BLaER1 treated with 17β-estradiol and CSF1 and Interleukin-3, amounts not matched to agents 10 nM and 100 nM (cell line): ENCODE results near the gene SAC3D1.

ENCODE experiments used
- H3K27ac ChIP-seq, 11 experiments: shearing (Covaris generic); formaldehyde crosslinking; 2 replicates each; pipeline ENCODE4 v1.8.1; 2022
- H3K27me3 ChIP-seq, 11 experiments: shearing (Covaris generic); formaldehyde crosslinking; 2 replicates each; pipeline ENCODE4 v1.8.1; 2022
- H3K36me3 ChIP-seq, 11 experiments: shearing (Covaris generic); formaldehyde crosslinking; 2 replicates each; pipeline ENCODE4 v1.8.1; 2022
- H3K4me1 ChIP-seq, 10 experiments: shearing (Covaris generic); formaldehyde crosslinking; 2 replicates each; pipeline ENCODE4 v1.8.1; 2022
- H3K4me2 ChIP-seq, 11 experiments: shearing (Covaris generic); formaldehyde crosslinking; 2 replicates each; pipeline ENCODE4 v1.8.1; 2022
- H3K4me3 ChIP-seq, 10 experiments: shearing (Covaris generic); formaldehyde crosslinking; 2 replicates each; pipeline ENCODE4 v1.8.1; 2022
- H3K9ac ChIP-seq, 11 experiments: shearing (Covaris generic); formaldehyde crosslinking; 2 replicates each; pipeline ENCODE4 v1.8.1; 2022
- H3K9me3 ChIP-seq, 11 experiments: shearing (Covaris generic); formaldehyde crosslinking; replicated peaks in 1 of 11; 2 replicates each; pipeline ENCODE4 v1.8.1; 2022
- H4K20me1 ChIP-seq, 11 experiments: shearing (Covaris generic); formaldehyde crosslinking; 2 replicates each; pipeline ENCODE4 v1.8.1; 2022
- Cebpa-rat ChIP-seq, 11 experiments: shearing (Covaris generic); IDR thresholded peaks; 2 replicates each; pipeline ENCODE4 v1.8.1; 2022

Gene SAC3D1

DNA sequence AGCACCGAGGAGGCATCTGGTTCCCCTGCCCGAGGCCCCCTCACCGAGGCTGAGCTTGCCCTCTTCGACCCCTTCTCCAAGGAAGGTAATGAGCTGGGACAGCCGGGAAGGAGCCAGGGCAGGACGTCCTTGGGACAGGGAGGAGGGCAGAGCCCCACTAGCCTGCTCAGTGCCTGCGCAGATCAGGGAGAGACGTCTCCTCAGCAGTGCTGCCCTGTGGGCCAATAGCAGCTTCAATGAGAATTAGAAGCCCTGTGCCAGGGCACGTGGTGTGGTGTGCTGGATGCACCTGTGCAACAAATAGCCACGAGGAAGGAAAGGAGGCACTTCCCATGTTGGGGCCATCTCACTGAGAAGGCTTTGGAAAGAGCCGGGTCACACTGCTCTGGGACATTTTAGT is 5.4 kb upstream of the SAC3D1 start:
- no peaks in the 10 kb centered on the region for H3K27me3 ChIP-seq
- TF ChIP-seq Cebpa-rat (IDR thresholded peaks at IDR 0.05), result no peak
- no peaks in the 10 kb centered on the region; a peak in 1 of 22 replicates for H4K20me1 ChIP-seq
- peaks cover 20 to 73% (median 50%) of the 10 kb centered on the region in 11 experiments; a peak in 21 of 22 replicates for H3K36me3 ChIP-seq
- H3K27ac ChIP-seq, result no peak overlapping the region
- peaks cover 26 to 45% (median 38%) of the 10 kb centered on the region in 10 experiments for H3K4me1 ChIP-seq
- no peak overlapping the region for H3K4me3 ChIP-seq
- no peak overlapping the region for H3K4me2 ChIP-seq
- no peaks in the 10 kb centered on the region for H3K9me3 ChIP-seq
- no peak overlapping the region for H3K9ac ChIP-seq

DNA sequence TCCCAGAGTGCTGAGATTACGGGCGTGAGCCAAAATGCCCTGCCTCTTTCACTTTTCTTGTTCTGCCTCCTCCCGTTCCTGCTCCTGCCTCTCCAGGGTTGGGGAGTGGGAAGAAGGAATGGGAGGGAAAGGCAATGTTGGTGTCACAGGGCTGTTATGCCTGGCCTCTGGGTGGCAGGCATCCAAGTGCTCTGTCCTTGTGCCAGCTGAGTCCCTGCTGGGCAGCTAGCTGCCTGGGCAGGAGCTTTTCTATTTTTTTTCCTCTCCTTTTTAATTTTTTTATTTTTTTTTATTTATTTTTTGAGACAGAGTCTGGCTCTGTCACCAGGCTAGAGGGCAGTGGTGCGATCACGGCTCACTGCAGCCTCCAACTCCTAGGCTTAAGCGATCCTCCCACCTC is 4.1 kb upstream of the SAC3D1 start:
- Histone ChIP-seq H3K4me2 (no peak overlapping the region), H3K27me3 (no peaks in the 10 kb centered on the region), H3K4me3 (no peak overlapping the region), H4K20me1 (peaks cover 0 to 8% (median 0%) of the 10 kb centered on the region in 11 experiments; a peak in 9 of 22 replicates), H3K9me3 (no peaks in the 10 kb centered on the region), H3K4me1 (peaks cover 28 to 40% (median 37%) of the 10 kb centered on the region in 10 experiments), H3K36me3 (peaks cover 20 to 63% (median 48%) of the 10 kb centered on the region in 11 experiments; a peak in 21 of 22 replicates), H3K27ac (no peak overlapping the region), H3K9ac (no peak overlapping the region)
- TF ChIP-seq Cebpa-rat (IDR thresholded peaks at IDR 0.05), result no peak

- Histone ChIP-seq H3K27me3 (peaks cover 0 to under 1% (median 0%) of the 10 kb centered on the region in 11 experiments; a peak in 2 of 22 replicates), H3K4me3 (peak overlapping the region; percentile 72 to 90 (median 80)), H4K20me1 (peaks cover 0 to 42% (median 21%) of the 10 kb centered on the region in 11 experiments; a peak in 15 of 22 replicates), H3K9ac (peak overlapping the region; percentile 75 to 86 (median 82)), H3K4me1 (peaks cover 57 to 67% (median 65%) of the 10 kb centered on the region in 10 experiments), H3K9me3 (no peaks in the 10 kb centered on the region), H3K36me3 (peaks cover 27 to 55% (median 39%) of the 10 kb centered on the region in 11 experiments; a peak in 21 of 22 replicates), H3K27ac (peak overlapping the region; percentile 60 to 87 (median 83); a peak in 21 of 22 replicates), H3K4me2 (peak overlapping the region; percentile 84 to 100 (median 98))
- TF ChIP-seq Cebpa-rat (IDR thresholded peaks at IDR 0.05), result no peak
These were observed 527 bp upstream of the SAC3D1 start for GRCh38 chr11:65040520-65040846.

DNA sequence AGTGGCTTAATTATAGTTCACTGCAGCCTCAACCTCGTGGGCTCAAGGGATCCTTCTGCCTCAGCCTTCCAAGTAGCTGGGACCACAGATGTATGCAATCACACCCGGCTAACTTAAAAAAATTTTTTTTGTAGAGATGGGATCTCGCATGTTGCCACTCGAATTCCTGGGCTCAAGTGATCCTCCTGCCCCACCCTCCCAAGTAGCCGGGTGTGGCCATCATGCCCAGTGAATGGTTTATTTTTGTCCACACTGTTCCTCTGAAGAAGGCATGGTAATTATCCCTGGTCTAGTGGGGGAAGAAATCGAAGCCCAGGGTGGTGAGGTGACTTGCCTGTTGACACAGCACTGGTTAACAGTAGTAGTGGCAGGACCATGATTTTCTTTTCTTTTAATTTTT is 1.9 kb downstream of the SAC3D1 start:
- H3K4me3 ChIP-seq, result peak overlapping the region in 3 of 10 experiments; percentile 82 to 90 (median 85); a peak in 3 of 20 replicates
- peaks cover 59 to 75% (median 69%) of the 10 kb centered on the region in 10 experiments for H3K4me1 ChIP-seq
- no peak overlapping the region for H3K27ac ChIP-seq
- peaks cover 15 to 40% (median 28%) of the 10 kb centered on the region in 11 experiments; a peak in 20 of 22 replicates for H3K36me3 ChIP-seq
- peak overlapping the region; percentile 92 to 100 (median 99); a peak in 21 of 22 replicates for H3K4me2 ChIP-seq
- H3K9ac ChIP-seq, result peak overlapping the region in 3 of 11 experiments; percentile 19 to 81 (median 26); a peak in 2 of 22 replicates
- peaks cover 12 to 24% (median 19%) of the 10 kb centered on the region in 11 experiments for H3K27me3 ChIP-seq
- no peak for TF ChIP-seq Cebpa-rat (IDR thresholded peaks at IDR 0.05)
- H4K20me1 ChIP-seq, result peaks cover 0 to 59% (median 34%) of the 10 kb centered on the region in 11 experiments; a peak in 15 of 22 replicates
- H3K9me3 ChIP-seq, result no peaks in the 10 kb centered on the region

GRCh38 chr11:65043881-65044501 is 3.0 kb downstream of the SAC3D1 start:
- no peaks in the 10 kb centered on the region for H3K9me3 ChIP-seq
- peaks cover 50 to 65% (median 60%) of the 10 kb centered on the region in 10 experiments for H3K4me1 ChIP-seq
- 0 out of 22 replicates have a peak overlapping the region, but pooled peaks of 2 of the 11 experiments have one; percentile 6 to 13 for H3K9ac ChIP-seq
- peaks cover 12 to 37% (median 28%) of the 10 kb centered on the region in 11 experiments; a peak in 19 of 22 replicates for H3K36me3 ChIP-seq
- peak overlapping the region; percentile 9 to 100 (median 97); a peak in 15 of 22 replicates for H3K4me2 ChIP-seq
- H3K4me3 ChIP-seq, result no peak overlapping the region
- H3K27ac ChIP-seq, result no peak overlapping the region
- H4K20me1 ChIP-seq, result peaks cover 0 to 59% (median 34%) of the 10 kb centered on the region in 11 experiments; a peak in 15 of 22 replicates
- no peak for TF ChIP-seq Cebpa-rat (IDR thresholded peaks at IDR 0.05)
- peaks cover 19 to 35% (median 28%) of the 10 kb centered on the region in 11 experiments for H3K27me3 ChIP-seq

DNA sequence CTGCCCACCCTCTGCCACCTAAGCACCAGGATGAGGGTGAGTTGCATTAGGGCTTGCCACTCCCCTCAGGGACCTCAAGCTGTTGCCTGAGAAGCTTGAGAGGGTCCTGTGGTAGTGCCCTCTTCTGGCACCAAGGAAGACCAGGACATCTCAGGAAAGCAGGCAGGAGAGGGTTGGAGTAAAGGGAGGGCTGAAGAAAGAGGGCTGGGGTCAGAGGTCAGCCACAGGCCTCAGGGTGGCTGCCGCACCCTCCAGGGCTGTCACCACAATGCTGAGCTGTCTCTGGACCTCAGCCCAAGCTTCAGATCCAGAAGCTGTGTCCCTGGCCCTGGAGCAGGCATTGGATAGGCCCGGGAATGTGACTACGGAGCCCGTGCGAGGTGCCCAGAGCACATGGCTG is 4.1 kb downstream of the SAC3D1 start:
- Histone ChIP-seq H3K27ac (no peak overlapping the region), H3K36me3 (peaks cover 12 to 37% (median 28%) of the 10 kb centered on the region in 11 experiments; a peak in 19 of 22 replicates), H3K4me3 (no peak overlapping the region), H3K9me3 (no peaks in the 10 kb centered on the region), H4K20me1 (peaks cover 0 to 59% (median 34%) of the 10 kb centered on the region in 11 experiments; a peak in 15 of 22 replicates), H3K4me1 (peaks cover 39 to 54% (median 49%) of the 10 kb centered on the region in 10 experiments), H3K27me3 (peaks cover 19 to 36% (median 28%) of the 10 kb centered on the region in 11 experiments), H3K9ac (peak overlapping the region in 9 of 11 experiments; percentile 11 to 50 (median 32); a peak in 11 of 22 replicates), H3K4me2 (peak overlapping the region; percentile 9 to 100 (median 55); a peak in 18 of 22 replicates)
- no peak for TF ChIP-seq Cebpa-rat (IDR thresholded peaks at IDR 0.05)

DNA sequence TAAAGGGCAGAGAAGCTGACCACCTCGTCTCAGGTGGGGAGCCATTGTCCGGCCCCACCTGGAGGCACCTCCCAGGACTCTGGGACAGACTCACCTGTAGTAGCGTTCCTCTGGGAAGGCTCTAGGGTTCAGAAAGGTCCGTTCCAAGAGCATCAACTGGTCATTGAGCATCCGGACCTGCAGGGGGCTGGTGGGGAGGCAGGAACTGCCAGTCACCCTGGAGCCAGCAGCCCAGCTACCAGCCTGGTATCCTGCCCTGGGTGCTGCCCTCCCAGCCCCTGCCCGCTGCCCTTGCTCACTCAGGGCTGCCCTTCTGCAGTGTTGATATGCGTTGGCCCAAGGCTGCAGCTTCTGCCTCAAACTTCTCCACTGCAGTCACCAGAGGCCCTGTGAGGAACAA is 4.7 kb downstream of the SAC3D1 start:
- Histone ChIP-seq H3K4me2 (peak overlapping the region in 8 of 11 experiments; percentile 9 to 100 (median 54); a peak in 12 of 22 replicates), H3K4me1 (peaks cover 33 to 48% (median 43%) of the 10 kb centered on the region in 10 experiments), H3K4me3 (no peak overlapping the region), H3K27ac (no peak overlapping the region), H3K36me3 (peaks cover 12 to 37% (median 28%) of the 10 kb centered on the region in 11 experiments; a peak in 19 of 22 replicates), H3K9me3 (no peaks in the 10 kb centered on the region), H3K27me3 (peaks cover 19 to 36% (median 28%) of the 10 kb centered on the region in 11 experiments), H3K9ac (peak overlapping the region in 6 of 11 experiments; percentile 11 to 50 (median 29); a peak in 4 of 22 replicates), H4K20me1 (peaks cover 0 to 59% (median 34%) of the 10 kb centered on the region in 11 experiments; a peak in 15 of 22 replicates)
- TF ChIP-seq Cebpa-rat (IDR thresholded peaks at IDR 0.05), result no peak

DNA sequence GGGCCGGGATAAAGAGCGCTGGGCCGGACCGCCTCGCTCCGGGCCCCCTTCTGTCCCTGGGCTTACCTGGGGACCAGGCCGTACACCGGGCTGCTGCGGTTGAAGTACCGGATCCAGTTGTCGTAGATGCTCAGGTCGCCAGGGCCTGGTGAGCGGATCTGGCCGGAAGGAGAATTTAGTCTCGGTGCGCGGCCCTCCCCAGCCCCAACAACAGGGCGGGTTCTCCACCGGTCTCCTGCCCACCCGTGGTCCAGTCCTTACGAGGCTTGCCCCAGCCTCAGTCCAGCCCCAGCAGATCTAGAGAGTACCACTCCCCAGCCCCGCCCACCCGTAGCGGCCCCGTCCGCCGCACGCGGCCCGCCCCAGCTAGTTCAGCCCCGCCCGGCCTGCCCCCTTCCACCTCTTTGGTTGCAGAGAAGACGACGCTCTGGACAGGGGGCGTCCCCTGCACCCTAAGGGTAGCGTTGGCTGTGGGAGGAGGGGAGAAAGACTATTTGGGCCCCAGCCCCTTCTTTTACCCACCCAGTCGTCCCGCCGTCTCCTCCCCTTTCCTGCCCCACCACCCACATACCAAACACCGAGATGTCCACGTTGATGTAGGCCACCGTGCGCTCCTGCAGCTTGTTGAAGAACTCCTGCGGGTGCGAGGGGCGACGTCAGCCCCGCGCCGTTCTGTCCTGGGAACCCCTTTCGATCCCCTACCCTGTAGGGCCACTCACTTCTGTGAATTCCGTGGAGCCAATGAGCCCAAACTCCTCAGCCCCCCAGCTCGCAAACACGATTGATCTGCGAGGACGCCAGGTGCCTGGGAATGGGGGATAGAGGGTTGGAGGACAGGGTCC is 6.8 kb downstream of the SAC3D1 start:
- Histone ChIP-seq H3K9me3 (no peaks in the 10 kb centered on the region), H3K4me2 (peak overlapping the region in 1 of 11 experiments; percentile 22; a peak in 1 of 22 replicates), H3K36me3 (peaks cover 12 to 35% (median 28%) of the 10 kb centered on the region in 11 experiments; a peak in 19 of 22 replicates), H3K9ac (no peak overlapping the region), H3K27ac (no peak overlapping the region), H3K4me3 (no peak overlapping the region), H3K27me3 (peaks cover 19 to 36% (median 28%) of the 10 kb centered on the region in 11 experiments), H4K20me1 (peaks cover 0 to 44% (median 33%) of the 10 kb centered on the region in 11 experiments; a peak in 15 of 22 replicates), H3K4me1 (peaks cover 22 to 39% (median 33%) of the 10 kb centered on the region in 10 experiments)
- TF ChIP-seq Cebpa-rat (IDR thresholded peaks at IDR 0.05), result no peak
